Measurements from ENCODE around the gene ZFP2. TPM values are rescaled to one million over a fixed set of nuclear protein-coding genes. Genes with fewer than 3 reads are reported as not detected.

The ZFP2 gene
- 0.42 and 0.62 TPM in 2 replicates for total RNA-seq (2014; rRNA removed; shearing (Covaris generic))
- 0.61 and 1.4 TPM in 2 replicates for polyA plus RNA-seq (2016; fragmentation: Nextera tagmentation; extraction: Ambion mirVana)
- long read RNA-seq, partial matches to known transcripts = 0 of 1 reads
- long read RNA-seq, other reads (novel, unspliced or antisense) = 1 of 1 reads

DNA sequence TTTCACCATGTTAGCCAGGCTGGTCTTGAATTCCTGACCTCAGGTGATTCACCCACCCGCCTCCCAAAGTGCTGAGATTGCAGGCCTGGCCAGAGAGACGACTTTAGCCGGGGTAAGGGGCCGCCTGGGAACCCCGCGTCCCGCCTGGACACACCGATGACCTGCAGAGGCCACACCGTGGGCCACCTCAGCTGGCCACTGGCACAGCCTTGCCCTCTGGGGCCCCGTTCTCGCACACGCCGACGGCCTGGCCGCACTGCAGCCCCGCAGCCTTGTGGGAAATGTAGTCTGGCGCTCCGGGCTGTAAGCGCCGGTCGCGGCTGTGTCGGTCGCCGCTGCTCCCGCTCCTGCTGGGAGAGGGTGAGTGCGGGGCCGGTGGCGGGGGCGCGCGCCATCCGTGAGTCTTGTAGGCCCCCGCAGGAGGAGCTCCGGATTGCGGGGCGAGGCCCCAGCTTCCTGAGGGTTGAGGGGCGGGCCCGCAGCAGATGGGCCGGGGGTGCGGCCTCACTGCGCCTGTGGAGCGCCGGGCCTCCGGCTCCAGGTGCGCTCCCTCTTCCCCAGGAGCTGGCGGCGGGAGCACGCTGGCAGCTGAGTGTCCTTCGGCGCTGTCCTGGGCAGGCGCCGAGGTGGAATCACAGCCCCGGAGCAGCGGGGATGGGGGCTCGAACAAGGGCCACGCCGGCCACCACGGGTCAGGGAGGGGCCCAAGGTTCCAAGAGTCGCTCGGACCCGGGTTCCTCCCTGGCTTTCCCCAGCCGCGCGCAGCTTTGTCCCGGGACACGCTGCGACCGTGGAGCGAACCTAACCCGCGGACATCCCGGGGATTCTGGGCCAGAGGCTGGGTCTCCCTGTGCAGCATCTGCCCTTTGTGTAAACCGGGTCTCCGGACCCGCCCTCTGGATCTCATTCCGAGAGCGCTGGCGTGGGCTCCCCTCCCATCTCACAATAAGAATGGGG, at the start of gene ZFP2:
TSS of gene ZFP2 (plus strand) at position 299 of the 957 bp plus-strand sequence. CDS start 35,401 bp downstream, outside the sequence.
- peaks cover 15% of the 10 kb centered on the region for H3K36me3 Mint-ChIP-seq (ENCODE audit: low read depth)
- no peaks in the 10 kb centered on the region for H3K4me1 Mint-ChIP-seq
- H3K27me3 Mint-ChIP-seq (ENCODE audit: insufficient read depth, low read depth, poor library complexity) = peaks cover 4% of the 10 kb centered on the region
- no peaks in the 10 kb centered on the region for H4K20me1 ChIP-seq (replicated peaks; ENCODE audit: insufficient read depth)
- ATAC-seq (peak; percentile 96), DNase-seq (ENCODE audit: low spot score) (peak; percentile 89)
- H3K4me3 Mint-ChIP-seq = peak within 1 kb of the TSS; percentile 87
- 0 out of 2 replicates have a peak within 1 kb of the TSS, but pooled peaks have one; percentile 62 for H3K27ac Mint-ChIP-seq
- TF ChIP-seq POLR2AphosphoS5 (IDR thresholded peaks at IDR 0.05; ENCODE audit: low read depth) (peak; percentile 69), CREB1 (CRISPR knock-in tag; IDR thresholded peaks at IDR 0.05; ENCODE audit: low read depth) (peak; percentile 53; the same call in 1 of the 2 replicates), EZH2phosphoT487 (IDR thresholded peaks at IDR 0.05; ENCODE audit: unreplicated experiment) (no peak), NANOG (IDR thresholded peaks at IDR 0.05; ENCODE audit: borderline replicate concordance) (no peak), ETS1 (IDR thresholded peaks at IDR 0.05) (peak; percentile 64), EZH2 (IDR thresholded peaks at IDR 0.05; ENCODE audit: low read depth, unreplicated experiment) (no peak)
- TF ChIP-seq, protein P1, sequence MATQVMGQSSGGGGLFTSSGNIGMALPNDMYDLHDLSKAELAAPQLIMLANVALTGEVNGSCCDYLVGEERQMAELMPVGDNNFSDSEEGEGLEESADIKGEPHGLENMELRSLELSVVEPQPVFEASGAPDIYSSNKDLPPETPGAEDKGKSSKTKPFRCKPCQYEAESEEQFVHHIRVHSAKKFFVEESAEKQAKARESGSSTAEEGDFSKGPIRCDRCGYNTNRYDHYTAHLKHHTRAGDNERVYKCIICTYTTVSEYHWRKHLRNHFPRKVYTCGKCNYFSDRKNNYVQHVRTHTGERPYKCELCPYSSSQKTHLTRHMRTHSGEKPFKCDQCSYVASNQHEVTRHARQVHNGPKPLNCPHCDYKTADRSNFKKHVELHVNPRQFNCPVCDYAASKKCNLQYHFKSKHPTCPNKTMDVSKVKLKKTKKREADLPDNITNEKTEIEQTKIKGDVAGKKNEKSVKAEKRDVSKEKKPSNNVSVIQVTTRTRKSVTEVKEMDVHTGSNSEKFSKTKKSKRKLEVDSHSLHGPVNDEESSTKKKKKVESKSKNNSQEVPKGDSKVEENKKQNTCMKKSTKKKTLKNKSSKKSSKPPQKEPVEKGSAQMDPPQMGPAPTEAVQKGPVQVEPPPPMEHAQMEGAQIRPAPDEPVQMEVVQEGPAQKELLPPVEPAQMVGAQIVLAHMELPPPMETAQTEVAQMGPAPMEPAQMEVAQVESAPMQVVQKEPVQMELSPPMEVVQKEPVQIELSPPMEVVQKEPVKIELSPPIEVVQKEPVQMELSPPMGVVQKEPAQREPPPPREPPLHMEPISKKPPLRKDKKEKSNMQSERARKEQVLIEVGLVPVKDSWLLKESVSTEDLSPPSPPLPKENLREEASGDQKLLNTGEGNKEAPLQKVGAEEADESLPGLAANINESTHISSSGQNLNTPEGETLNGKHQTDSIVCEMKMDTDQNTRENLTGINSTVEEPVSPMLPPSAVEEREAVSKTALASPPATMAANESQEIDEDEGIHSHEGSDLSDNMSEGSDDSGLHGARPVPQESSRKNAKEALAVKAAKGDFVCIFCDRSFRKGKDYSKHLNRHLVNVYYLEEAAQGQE (IDR thresholded peaks at IDR 0.05; ENCODE audit: unreplicated experiment) = no peak
- H3K9me2 ChIP-seq (ENCODE audit: insufficient read depth) = no peaks in the 10 kb centered on the region
- H3K4me2 ChIP-seq = peak within 1 kb of the TSS; percentile 85
- no peaks in the 10 kb centered on the region for H3F3A ChIP-seq (replicated peaks; ENCODE audit: low read depth)
- H3K27ac ChIP-seq (ENCODE audit: low read depth) = peak within 1 kb of the TSS; percentile 63; the same call in 1 of the 2 replicates
- peak within 1 kb of the TSS; percentile 79 for H3K4me3 ChIP-seq
- peaks cover 19% of the 10 kb centered on the region for H3K9me3 Mint-ChIP-seq
- no peaks in the 10 kb centered on the region for H3K27me3 ChIP-seq (ENCODE audit: insufficient read depth)
- H3K79me2 ChIP-seq (replicated peaks; ENCODE audit: insufficient read depth) = no peaks in the 10 kb centered on the region
- peaks cover 7% of the 10 kb centered on the region; the same call in 1 of the 2 replicates for H3K4me1 ChIP-seq (ENCODE audit: insufficient read depth)
- peak within 1 kb of the TSS; percentile 91 for H2AFZ ChIP-seq
- no peaks in the 10 kb centered on the region for H3K36me3 ChIP-seq (ENCODE audit: insufficient read depth)

- no peak for TF ChIP-seq JUNB (IDR thresholded peaks at IDR 0.05; ENCODE audit: unreplicated experiment)
- no peak for TF ChIP-seq EZH2phosphoT487 (IDR thresholded peaks at IDR 0.05; ENCODE audit: unreplicated experiment)
- TF ChIP-seq, protein P1 (IDR thresholded peaks at IDR 0.05; ENCODE audit: unreplicated experiment) = no peak
Observed at GRCh38 chr5:178849316-178849715, 46.4 kb upstream of the ZFP2 start.

More at GRCh38 chr5:178849316-178849715, 46.4 kb upstream of the ZFP2 start:
- H3K36me3 Mint-ChIP-seq (ENCODE audit: low read depth) = peaks cover 4% of the 10 kb centered on the region; the same call in 2 of the 3 replicates
- Histone ChIP-seq H3K4me2 (no peak overlapping the region), H3K27me3 (ENCODE audit: insufficient read depth) (no peaks in the 10 kb centered on the region), H3K4me3 (no peak overlapping the region), H3K36me3 (ENCODE audit: insufficient read depth) (no peaks in the 10 kb centered on the region), H3F3A (replicated peaks; ENCODE audit: low read depth) (no peaks in the 10 kb centered on the region), H3K79me2 (replicated peaks; ENCODE audit: insufficient read depth) (no peaks in the 10 kb centered on the region), H2AFZ (no peak overlapping the region), H3K27ac (ENCODE audit: low read depth) (no peak overlapping the region), H3K9me2 (ENCODE audit: insufficient read depth) (no peaks in the 10 kb centered on the region), H4K20me1 (replicated peaks; ENCODE audit: insufficient read depth) (no peaks in the 10 kb centered on the region), H3K4me1 (ENCODE audit: insufficient read depth) (no peaks in the 10 kb centered on the region)
- H3K4me3 Mint-ChIP-seq = no peak overlapping the region
- no peak overlapping the region for H3K27ac Mint-ChIP-seq
- H3K27me3 Mint-ChIP-seq (ENCODE audit: insufficient read depth, low read depth, poor library complexity) = no peaks in the 10 kb centered on the region
- peaks cover 86% of the 10 kb centered on the region for H3K9me3 Mint-ChIP-seq
- H3K4me1 Mint-ChIP-seq = no peaks in the 10 kb centered on the region
- DNase-seq (ENCODE audit: low spot score) = no peak
- ATAC-seq = no peak

Measured in GM23338 (cell line).